ENCODE measurements around the gene PPM1A.

PPM1A gene

GRCh38 chr14:60254176-60254575 is 5.2 kb downstream of the PPM1A start:
- no peak for TF ChIP-seq CTCF (IDR thresholded peaks at IDR 0.05)

GRCh38 chr14:60257865-60258264 is 8.8 kb downstream of the PPM1A start:
- TF ChIP-seq CTCF (IDR thresholded peaks at IDR 0.05): no peak

- no peak for TF ChIP-seq CTCF (IDR thresholded peaks at IDR 0.05)
Observed at GRCh38 chr14:60265163-60265562, 16.1 kb downstream of the PPM1A start.

- peak; percentile 44; the same call in 1 of the 2 replicates for TF ChIP-seq CTCF (IDR thresholded peaks at IDR 0.05)
Observed at GRCh38 chr14:60266021-60266937, 17.3 kb downstream of the PPM1A start.

GRCh38 chr14:60272177-60272576 is 23.2 kb downstream of the PPM1A start:
- TF ChIP-seq CTCF (IDR thresholded peaks at IDR 0.05): no peak

- no peak for TF ChIP-seq CTCF (IDR thresholded peaks at IDR 0.05)
Observed at GRCh38 chr14:60273956-60274355, 24.9 kb downstream of the PPM1A start.

GRCh38 chr14:60274448-60274847 is 25.4 kb downstream of the PPM1A start:
- no peak for TF ChIP-seq CTCF (IDR thresholded peaks at IDR 0.05)
